ENCODE measurements around the gene ZNF358.

ZNF358 gene

GRCh38 chr19:7492142-7492541, 23.8 kb upstream of the ZNF358 start:
- DNase-seq, result no peak

DNA sequence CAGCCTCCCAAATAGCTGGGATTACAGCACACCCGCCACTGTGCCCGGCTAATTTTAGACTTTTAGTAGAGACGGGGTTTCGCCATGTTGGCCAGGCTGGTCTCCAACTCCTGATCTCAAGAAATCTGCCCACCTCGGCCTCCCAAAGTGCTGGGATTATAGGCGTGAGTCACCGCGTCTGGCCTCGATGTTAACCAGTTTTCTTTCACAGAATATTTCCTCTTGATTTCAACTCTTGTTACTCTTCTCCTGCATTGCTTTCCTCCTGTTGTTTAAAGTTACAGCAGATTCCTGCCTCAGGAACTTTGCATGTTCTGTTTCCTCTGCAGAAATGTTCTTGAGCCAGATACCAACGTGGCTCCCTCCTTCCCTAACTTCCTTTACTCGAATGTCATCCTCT, 23.3 kb upstream of the ZNF358 start:
- no peak for DNase-seq

- DNase-seq, result no peak
Measured at GRCh38 chr19:7494416-7495098, 21.3 kb upstream of the ZNF358 start.

- no peak for DNase-seq
Measured at GRCh38 chr19:7497292-7497691, 18.6 kb upstream of the ZNF358 start.

GRCh38 chr19:7500811-7501450, 15.0 kb upstream of the ZNF358 start:
- peak; percentile 27 for DNase-seq

DNA sequence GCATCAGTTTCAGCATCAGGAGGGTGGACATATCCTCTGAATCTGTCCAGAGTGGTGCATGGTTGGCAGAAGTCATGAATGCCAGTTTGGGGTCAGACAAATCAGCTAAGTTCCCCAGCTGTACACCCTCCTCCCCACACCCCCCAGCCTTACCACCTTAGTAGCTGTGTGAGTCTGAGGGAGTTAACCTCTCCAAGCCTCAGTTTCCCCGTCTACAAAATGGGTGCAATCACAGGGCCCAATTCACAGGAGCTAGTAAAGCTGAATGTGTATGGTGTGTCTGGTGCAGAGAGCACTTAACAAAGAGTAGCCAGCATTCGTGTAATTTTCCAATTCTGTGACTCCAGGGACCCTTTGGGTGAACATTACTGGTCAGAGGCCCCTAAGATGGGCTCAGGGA, 13.4 kb upstream of the ZNF358 start:
- no peak for DNase-seq

GRCh38 chr19:7504684-7505083, 11.2 kb upstream of the ZNF358 start:
- DNase-seq, result no peak

- DNase-seq, result no peak
Measured at GRCh38 chr19:7505288-7505681, 10.6 kb upstream of the ZNF358 start.

DNA sequence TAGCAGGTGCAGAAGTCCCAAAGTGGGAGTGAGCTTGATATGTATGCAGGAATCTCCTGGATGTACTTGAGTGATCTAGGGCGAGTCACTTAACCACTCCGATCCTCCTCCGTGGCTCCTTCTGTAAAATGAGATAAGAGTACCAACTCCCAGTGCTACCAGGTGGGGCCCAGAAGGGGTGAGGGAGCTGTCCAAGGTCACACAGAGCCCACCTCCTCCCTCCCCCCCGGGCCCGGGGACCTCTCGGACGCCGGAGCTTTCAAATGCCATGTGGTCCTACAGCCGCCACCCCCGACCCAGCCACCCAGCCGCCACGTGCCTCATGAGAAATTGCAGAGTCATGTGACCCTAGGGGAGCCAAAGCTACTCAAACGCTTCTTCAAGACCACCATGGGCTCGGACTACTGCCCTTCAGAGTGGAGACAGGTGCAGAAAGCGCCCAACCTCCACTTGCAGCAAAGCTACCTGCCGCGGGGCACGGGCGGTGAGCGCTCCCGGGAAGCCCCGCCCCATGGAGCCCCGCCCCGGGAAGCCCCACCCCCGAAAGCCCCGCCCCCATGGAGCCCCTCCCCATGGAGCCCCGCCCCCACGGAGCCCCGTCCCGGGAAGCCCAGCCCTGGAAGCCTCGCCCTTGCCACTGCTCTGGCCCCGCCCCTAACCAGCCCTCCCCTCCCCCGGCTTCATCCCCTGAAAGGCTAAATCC, 10.1 kb upstream of the ZNF358 start:
- no peak for DNase-seq

- no peak for DNase-seq
Measured at GRCh38 chr19:7506385-7507328, 9.2 kb upstream of the ZNF358 start.

DNA sequence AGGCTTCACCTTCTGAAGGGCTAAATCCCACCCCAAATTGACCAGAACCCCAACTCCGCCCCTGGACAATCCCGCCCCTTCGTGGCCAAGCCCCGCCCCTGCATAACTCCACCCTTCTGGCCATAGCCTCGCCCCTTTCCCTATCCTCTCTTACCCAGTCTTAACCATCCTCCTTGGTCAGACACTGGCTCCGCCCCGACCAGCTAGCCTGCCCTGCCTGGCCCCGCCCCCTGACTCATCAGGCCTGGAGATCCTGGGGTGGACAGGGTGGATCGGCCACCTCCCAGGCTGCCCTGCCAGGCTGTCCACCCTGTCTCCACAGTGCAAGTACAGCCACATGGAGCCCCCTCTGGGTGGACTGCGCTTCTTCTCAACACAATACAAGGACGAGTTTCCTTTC, 8.0 kb upstream of the ZNF358 start:
- no peak for DNase-seq

GRCh38 chr19:7509625-7510024, 6.3 kb upstream of the ZNF358 start:
- DNase-seq, result no peak

GRCh38 chr19:7512400-7512851, 3.5 kb upstream of the ZNF358 start:
- DNase-seq, result no peak

- DNase-seq, result no peak
Measured at GRCh38 chr19:7513809-7514642, 1.9 kb upstream of the ZNF358 start.

DNA sequence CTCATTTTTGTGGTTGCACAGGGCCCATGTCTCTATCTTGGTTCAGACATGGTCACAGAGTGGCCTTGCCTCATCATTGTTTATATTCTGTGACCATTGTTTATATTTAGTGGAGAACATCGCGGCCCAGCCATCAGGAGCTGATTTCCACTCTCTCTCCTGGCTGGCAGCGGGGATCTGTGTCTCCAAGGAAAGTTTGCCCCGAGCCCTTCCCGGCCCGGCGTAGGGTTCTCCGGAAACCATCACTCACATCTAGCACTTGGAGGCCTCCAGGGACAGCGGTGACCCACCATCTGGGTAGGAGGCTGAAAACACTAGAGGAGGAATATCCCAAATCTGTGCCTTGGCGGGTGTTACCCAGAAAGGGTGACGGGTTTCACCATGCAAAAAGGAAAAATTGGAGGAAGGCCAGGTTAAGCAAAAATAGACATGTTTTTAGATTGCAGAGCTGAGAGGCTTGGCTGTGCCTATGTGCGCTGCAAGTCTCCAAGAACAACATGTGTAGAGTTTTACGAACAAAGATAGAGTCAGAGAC, 726 bp upstream of the ZNF358 start:
- no peak for DNase-seq

- no peak for DNase-seq
Measured at GRCh38 chr19:7516333-7516732, 430 bp downstream of the ZNF358 start.

- no peak for DNase-seq
Measured at GRCh38 chr19:7516878-7517277, 975 bp downstream of the ZNF358 start.

GRCh38 chr19:7519361-7520130, 3.6 kb downstream of the ZNF358 start:
- no peak for DNase-seq

GRCh38 chr19:7520131-7521051, 4.5 kb downstream of the ZNF358 start:
- no peak for DNase-seq

DNA sequence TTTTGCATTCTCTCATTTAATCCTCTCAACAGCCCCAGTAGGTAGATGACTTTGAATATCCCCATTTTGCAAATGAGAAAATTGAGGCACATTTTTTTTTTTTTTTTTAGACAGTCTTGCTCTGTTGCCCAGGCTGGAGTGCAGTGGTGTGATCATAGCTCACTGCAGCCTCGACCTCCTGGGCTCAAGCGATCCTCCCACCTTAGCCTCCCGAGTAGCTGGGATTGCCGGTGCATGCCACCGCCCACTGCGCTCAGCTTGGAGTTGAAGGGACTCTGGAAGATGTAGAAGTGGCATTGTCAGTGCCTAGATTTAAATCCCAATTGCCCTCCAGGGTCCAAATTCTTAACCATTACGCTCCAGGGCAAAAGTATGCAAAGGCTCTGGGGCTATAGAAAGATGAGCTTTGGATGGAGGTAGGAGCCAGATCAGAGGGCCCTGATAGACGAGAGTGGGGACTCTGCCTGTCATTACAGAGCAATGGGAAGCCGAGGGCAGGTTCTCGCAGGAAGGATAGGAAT, 5.7 kb downstream of the ZNF358 start:
- DNase-seq, result no peak
